ENCODE measurements around the gene KDM4B.

DNA sequence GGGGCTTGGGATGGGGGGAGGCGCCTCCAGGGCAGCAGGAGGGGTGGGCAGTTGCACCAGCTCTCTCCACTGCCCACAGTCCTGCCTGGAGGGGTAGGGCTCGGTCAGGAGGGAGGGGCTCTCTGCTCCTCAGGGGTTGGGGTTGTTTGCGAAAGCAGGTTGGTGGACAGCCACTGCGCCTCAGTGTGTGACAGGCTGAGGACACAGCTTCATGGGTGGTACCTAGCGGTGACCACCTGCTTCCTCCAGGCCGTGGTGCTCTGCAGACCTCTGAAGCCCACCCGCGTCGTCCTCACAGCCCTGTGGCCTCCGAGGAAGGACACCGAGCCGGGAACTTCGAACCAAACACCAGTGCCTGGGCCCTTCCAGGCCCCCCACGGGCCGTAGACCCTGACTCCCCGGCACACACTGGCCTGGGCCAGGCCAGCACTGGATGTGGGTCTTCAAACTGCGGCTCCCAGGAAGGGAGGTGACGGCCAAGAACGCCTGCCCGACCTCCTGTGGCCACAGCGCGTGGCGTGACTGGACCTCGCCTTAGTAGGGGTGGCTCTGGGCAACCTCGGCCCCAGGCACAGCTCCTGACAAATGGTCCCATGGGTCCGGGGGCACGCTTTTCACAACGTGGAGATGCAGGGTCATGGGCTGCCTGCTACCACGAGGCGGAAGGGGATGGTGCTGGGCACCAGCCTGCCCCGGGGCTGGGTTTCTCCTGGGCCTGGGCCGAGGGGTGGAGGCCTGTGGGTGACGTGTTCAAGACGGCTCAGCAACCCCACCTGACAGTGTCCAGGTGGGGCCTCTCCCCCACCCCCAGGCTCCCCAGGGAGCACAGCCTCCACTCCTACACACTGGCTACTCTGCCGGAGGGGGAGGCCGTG, 173.2 kb downstream of the KDM4B start:
- TF ChIP-seq CEBPB (IDR thresholded peaks at IDR 0.05; ENCODE audit: low read depth, low read length) (no peak), YY1 (IDR thresholded peaks at IDR 0.05; ENCODE audit: low read depth, low read length) (no peak), POLR2A (IDR thresholded peaks at IDR 0.05; ENCODE audit: control extremely low read depth in 1 of 2, low read depth in 2 of 2, low read length in 2 of 2) (no peak), CBX5 (IDR thresholded peaks at IDR 0.05; ENCODE audit: low read depth, low read length) (no peak), CHD2 (IDR thresholded peaks at IDR 0.05; ENCODE audit: low read length) (no peak), TEAD4 (IDR thresholded peaks at IDR 0.05; ENCODE audit: low read depth, low read length) (no peak), EP300 (IDR thresholded peaks at IDR 0.05; ENCODE audit: borderline replicate concordance in 1 of 2, low read depth in 2 of 2, low read length in 2 of 2) (no peak), KDM5A (IDR thresholded peaks at IDR 0.05; ENCODE audit: low read length) (no peak), EZH2 (IDR thresholded peaks at IDR 0.05; ENCODE audit: low read depth, low read length, severe bottlenecking) (no peak), TCF12 (IDR thresholded peaks at IDR 0.05; ENCODE audit: low read depth, low read length) (no peak)
- TF ChIP-seq, protein P1, sequence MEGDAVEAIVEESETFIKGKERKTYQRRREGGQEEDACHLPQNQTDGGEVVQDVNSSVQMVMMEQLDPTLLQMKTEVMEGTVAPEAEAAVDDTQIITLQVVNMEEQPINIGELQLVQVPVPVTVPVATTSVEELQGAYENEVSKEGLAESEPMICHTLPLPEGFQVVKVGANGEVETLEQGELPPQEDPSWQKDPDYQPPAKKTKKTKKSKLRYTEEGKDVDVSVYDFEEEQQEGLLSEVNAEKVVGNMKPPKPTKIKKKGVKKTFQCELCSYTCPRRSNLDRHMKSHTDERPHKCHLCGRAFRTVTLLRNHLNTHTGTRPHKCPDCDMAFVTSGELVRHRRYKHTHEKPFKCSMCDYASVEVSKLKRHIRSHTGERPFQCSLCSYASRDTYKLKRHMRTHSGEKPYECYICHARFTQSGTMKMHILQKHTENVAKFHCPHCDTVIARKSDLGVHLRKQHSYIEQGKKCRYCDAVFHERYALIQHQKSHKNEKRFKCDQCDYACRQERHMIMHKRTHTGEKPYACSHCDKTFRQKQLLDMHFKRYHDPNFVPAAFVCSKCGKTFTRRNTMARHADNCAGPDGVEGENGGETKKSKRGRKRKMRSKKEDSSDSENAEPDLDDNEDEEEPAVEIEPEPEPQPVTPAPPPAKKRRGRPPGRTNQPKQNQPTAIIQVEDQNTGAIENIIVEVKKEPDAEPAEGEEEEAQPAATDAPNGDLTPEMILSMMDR (IDR thresholded peaks at IDR 0.05; ENCODE audit: control extremely low read depth in 1 of 3, insufficient read depth in 1 of 3, low read depth in 1 of 3, low read length in 3 of 3), result no peak
- TF ChIP-seq, protein P2, sequence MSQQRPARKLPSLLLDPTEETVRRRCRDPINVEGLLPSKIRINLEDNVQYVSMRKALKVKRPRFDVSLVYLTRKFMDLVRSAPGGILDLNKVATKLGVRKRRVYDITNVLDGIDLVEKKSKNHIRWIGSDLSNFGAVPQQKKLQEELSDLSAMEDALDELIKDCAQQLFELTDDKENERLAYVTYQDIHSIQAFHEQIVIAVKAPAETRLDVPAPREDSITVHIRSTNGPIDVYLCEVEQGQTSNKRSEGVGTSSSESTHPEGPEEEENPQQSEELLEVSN (IDR thresholded peaks at IDR 0.05), result no peak
